Mesenteric fat pad (tissue), 1 donor: Measurements from ENCODE around the gene FGF5. TPM values are rescaled to one million over a fixed set of nuclear protein-coding genes. Genes with fewer than 3 reads are reported as not detected.
"Not testable (repeated sequence)": the region's sequence is repeated elsewhere in the genome, so short reads cannot be mapped to it uniquely, and the experiment has no call there.

Experiments
- DNase-seq: peaks from one replicate; pipeline ENCODE4 v3.0.0-alpha.2; 2020; ENCODE audit warnings: low spot score
- long read RNA-seq: library from polyadenylated mRNA; unstranded; transcript quantifications from one replicate; pipeline ENCODE4 v2.0.0, GENCODE V29; 2020
- total RNA-seq: library from RNA; stranded (reverse); fragmentation: NEBNext Ultra II Directional; extraction: Animal tissue kit (Norgen Biotek cat#: 25700); gene quantifications from one replicate; pipeline ENCODE4 v1.2.1, GENCODE V29; 2021
- donor health status: DM: yes; HTN: yes; CAD: no.

The FGF5 gene, protein sequence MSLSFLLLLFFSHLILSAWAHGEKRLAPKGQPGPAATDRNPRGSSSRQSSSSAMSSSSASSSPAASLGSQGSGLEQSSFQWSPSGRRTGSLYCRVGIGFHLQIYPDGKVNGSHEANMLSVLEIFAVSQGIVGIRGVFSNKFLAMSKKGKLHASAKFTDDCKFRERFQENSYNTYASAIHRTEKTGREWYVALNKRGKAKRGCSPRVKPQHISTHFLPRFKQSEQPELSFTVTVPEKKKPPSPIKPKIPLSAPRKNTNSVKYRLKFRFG
- not detected for total RNA-seq
- long read RNA-seq, result 0 reads

DNA sequence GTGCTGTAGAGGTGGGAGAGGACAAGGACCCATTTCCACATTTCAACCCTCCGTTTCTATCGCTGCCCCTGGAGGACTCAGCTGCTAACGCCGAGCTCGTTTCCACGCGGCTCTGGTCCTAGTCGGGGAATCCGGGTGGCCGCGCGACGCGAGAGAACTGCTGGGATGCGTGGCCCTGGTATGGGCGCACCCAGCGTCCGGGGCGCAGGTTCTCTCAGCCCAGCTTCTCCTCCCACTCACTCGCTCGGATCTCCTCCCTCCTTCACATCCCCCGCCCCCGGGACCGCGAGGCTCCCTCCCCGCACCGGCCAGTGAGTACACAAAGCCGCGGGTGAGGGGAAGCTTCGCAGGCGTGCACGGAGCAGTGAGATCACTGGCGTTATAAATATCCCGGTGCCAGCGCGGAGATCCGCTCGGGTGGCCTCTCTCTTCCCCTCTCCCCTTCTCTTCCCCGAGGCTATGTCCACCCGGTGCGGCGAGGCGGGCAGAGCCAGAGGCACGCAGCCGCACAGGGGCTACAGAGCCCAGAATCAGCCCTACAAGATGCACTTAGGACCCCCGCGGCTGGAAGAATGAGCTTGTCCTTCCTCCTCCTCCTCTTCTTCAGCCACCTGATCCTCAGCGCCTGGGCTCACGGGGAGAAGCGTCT is at the start of gene FGF5:
FGF5 (plus strand) TSS at position 412 of the 649 bp plus-strand sequence; CDS start at position 573, 161 bp downstream.
- no peak for DNase-seq

- no peak for DNase-seq
Measured at GRCh38 chr4:80219301-80220025, 47.0 kb upstream of the FGF5 start.

- no peak for DNase-seq
Measured at GRCh38 chr4:80220711-80221110, 45.8 kb upstream of the FGF5 start.

DNA sequence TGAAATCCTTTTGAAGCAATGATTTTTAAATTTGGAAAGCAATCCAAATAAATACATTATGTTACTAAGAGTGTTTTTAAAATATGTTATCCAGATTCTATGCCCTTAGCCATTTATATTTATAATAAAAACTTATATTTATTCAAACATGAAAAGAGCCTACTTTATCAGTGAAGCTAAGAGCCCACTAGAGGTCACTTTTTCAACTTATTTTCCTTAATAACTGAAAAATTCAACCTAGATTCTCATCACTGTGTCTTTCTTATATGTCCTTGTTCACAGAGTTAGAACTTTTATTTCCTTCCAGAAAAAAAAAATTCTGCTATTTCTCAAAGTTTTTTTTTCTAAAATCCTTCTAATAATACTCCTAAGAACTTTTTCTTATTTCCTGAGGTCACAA is 45.3 kb upstream of the FGF5 start:
- DNase-seq, result no peak

- DNase-seq, result no peak
Measured at GRCh38 chr4:80225595-80225994, 40.9 kb upstream of the FGF5 start.

DNA sequence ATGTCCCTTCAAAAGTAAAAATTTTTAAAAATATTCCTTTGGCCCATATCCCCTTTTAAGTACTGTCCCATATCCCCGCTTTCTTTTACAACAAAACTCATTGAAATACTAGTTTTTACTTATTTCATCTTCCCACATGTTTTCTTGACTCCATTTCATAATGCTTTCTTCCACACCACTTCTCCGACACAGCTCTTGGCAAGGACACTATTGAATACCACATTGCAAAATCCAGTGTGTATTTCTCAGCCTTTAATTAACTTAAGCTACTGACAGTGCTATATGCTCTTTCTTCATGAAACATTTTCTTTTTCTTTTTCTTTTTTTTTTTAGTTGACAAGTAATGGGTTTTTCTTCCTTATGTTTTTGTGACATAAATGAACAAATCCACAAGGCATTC is 40.4 kb upstream of the FGF5 start:
- DNase-seq, result no peak

DNA sequence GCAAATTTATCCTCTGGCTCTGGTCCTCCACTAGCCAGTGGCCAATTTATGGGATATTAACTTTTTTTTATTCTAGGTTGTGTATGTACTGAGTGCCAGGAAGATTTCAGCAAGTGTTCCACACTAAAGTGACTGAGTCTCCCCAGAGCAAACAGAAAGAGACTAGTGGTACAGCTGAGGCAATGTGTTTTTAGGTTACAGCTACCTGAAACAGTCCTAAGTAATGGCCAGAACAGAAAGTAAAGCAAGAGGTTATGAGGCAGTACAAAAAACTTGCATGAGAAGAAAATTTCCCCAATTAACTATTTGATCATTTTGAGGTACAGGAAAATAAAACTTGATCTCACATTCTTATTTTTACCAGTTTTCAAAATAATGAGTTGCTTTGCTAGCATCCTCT is 38.0 kb upstream of the FGF5 start:
- DNase-seq, result no peak

DNA sequence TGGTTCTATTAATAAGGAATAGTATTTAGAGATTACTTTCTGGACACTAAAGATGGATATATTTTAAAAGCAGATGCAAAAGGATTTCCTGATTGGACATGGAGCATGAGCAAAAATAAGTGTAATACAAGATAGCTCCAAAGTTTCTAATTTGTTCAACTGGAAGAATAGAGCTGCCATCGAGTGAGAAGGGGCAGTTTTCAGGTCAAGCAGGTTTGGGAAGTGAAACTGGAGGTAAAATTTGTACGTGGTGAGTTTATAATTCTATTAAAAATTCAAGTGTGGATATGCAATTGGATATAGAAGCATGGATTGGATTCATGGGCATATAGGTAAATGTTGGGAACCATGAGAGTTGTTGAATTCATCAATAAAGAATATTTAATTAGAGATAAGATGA is 37.3 kb upstream of the FGF5 start:
- DNase-seq, result no peak

GRCh38 chr4:80229590-80229989 is 36.9 kb upstream of the FGF5 start:
- no peak for DNase-seq

DNA sequence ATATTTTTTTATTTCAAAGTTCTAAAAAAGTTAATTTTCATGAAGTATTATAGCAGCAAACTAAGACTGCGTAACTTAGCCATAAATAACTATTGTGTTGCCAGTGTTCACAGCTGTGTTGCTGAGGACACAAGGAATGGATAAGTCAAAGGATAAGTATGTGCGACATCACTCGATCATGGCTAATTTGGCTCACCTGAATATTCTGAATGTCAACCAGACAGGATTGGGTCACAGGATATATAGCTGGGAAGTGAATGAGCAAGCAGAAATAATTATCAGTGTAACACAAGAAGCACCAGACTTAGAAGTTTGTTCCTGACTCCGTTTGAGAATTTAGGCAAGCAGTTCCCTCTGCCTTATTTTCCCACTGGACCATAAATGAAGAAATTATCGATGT is 35.3 kb upstream of the FGF5 start:
- DNase-seq, result no peak

GRCh38 chr4:80232707-80233370 is 33.6 kb upstream of the FGF5 start:
- no peak for DNase-seq

DNA sequence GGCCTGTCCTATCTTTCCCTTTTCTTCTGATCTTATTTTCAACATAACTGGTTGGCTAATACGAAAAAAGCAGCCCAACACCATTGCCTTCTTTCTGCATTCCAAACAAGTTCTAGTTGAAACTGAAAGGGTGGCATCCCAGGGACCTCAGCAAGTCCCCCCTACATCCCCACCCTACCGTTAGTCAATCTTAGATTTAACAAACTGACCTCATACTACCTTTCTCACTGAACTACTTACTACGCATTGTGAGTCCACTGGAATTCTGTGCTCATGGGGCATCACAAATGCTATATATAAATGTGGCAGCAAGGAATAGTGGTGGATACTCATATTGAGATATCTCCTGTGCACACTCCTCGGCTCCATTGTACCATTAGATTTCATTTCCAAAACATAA is 33.1 kb upstream of the FGF5 start:
- no peak for DNase-seq

- no peak for DNase-seq
Measured at GRCh38 chr4:80235451-80235850, 31.0 kb upstream of the FGF5 start.

DNA sequence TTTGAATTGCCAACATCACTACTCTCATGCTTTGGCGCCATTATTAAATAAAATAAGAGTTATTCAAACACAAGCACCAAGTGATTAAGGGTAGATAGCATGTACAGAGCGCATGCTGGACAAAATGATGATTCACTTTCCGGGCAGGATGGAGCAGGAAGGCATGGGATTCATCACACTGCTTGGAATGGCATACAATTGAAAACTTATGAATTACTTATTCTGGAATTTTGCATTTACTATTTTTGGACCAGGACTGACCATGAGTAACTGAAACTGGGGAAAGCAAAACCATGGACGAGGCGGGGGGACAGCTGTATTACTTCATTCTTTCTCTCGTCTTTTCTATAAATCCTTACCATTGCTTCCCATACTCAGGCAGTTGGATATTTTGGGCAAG is 28.5 kb upstream of the FGF5 start:
- no peak for DNase-seq

- no peak for DNase-seq
Measured at GRCh38 chr4:80239480-80240150, 26.8 kb upstream of the FGF5 start.

GRCh38 chr4:80240976-80241375 is 25.5 kb upstream of the FGF5 start:
- no peak for DNase-seq

GRCh38 chr4:80243274-80244018 is 23.0 kb upstream of the FGF5 start:
- no peak for DNase-seq

GRCh38 chr4:80247484-80247883 is 19.0 kb upstream of the FGF5 start:
- not testable (repeated sequence) for DNase-seq

DNA sequence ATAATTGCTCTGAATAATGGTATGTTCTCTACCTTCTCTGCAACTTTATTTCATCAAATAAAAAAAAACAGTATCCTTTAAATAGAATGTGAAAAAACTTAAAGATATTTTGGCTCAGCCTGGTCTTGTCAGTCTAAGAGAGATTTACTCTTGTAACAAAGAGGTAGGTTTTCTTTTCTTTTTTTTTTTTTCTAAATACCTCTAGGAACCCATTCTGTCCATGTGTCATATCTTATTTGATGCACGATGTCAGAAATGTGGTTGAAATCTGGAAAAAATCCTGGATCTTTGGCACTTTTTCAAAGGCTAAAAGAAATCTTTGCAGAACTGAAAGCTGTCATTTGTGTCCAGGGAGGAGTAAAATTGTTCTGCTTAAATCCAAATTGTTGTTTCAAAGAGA is 17.3 kb upstream of the FGF5 start:
- DNase-seq, result no peak

GRCh38 chr4:80252427-80252826 is 14.0 kb upstream of the FGF5 start:
- DNase-seq, result no peak

- DNase-seq, result no peak
Measured at GRCh38 chr4:80252953-80253352, 13.5 kb upstream of the FGF5 start.
